SK-N-SH (cell line): ENCODE measurements around the gene ERCC8. TPM values are rescaled to one million over a fixed set of nuclear protein-coding genes. Genes with fewer than 3 reads are reported as not detected.

Source experiments
- CTCF ChIA-PET: fragments of 300-600, 350-600 bp; formaldehyde crosslinking; extraction: SDS; loops from one replicate; lab custom pipeline; 2021; lab: Yijun Ruan, JAX
- POLR2A ChIA-PET: fragments of 350-600 bp; sonication (Branson Sonifier 250); formaldehyde crosslinking; extraction: SDS; loops from one replicate; lab custom pipeline; 2020; ENCODE audit warnings: antibody characterized with exemption, inconsistent platforms; lab: Yijun Ruan, JAX
- DNase-seq: peaks from one replicate; pipeline ENCODE4 v3.0.0; 2012
- H2AFZ ChIP-seq: fragments of 200-600 bp; sonication (generic); 2 replicates; pipeline ENCODE4 v1.8.1; 2016; ENCODE audit warnings: antibody characterized with exemption, mild to moderate bottlenecking, low read depth
- H3F3A ChIP-seq: fragments of 200-600 bp; sonication (generic); replicated peaks from 2 replicates; pipeline ENCODE3; 2016; ENCODE audit warnings: antibody characterized with exemption, mild to moderate bottlenecking; ENCODE audit not compliant: insufficient read depth
- H3K27ac ChIP-seq, 2 experiments: fragments of 200-500 bp in 1 of 2; fragments of 200-600 bp in 1 of 2; sonication (Bioruptor generic) in 1 of 2; sonication (generic), shearing (Covaris generic) in 1 of 2; 2 replicates each; pipeline versions ENCODE4 v1.5.1 to v1.6.1; 2014 to 2016; ENCODE audit warnings: low read depth in 2 of 2, inconsistent platforms in 1 of 2, low read length in 1 of 2, mild to moderate bottlenecking in 1 of 2, mixed read lengths in 1 of 2
- H3K27me3 ChIP-seq: fragments of 200-600 bp; sonication (generic), shearing (Covaris generic); 2 replicates; pipeline ENCODE4 v1.6.1; 2016; ENCODE audit warnings: mixed run types; ENCODE audit not compliant: insufficient read depth
- H3K36me3 ChIP-seq, 2 experiments: fragments of 200-500 bp in 1 of 2; fragments of 200-600 bp in 1 of 2; sonication (Bioruptor generic) in 1 of 2; sonication (generic) in 1 of 2; replicated peaks in 1 of 2; 2 replicates each; pipeline versions ENCODE3 to v1.5.1; 2014 to 2016; ENCODE audit warnings: low read length in 1 of 2, mild to moderate bottlenecking in 1 of 2; ENCODE audit not compliant: insufficient read depth in 2 of 2, control insufficient read depth in 1 of 2
- H3K4me1 ChIP-seq, 2 experiments: fragments of 200-500 bp in 1 of 2; fragments of 200-600 bp in 1 of 2; sonication (Bioruptor generic) in 1 of 2; sonication (generic), shearing (Covaris generic) in 1 of 2; 2 replicates each; pipeline versions ENCODE4 v1.5.1 to v1.6.1; 2014 to 2016; ENCODE audit warnings: low read depth in 1 of 2, low read length in 1 of 2, mixed run types in 1 of 2; ENCODE audit not compliant: insufficient read depth in 2 of 2, control insufficient read depth in 1 of 2
- H3K4me2 ChIP-seq: fragments of 200-600 bp; sonication (generic), shearing (Covaris generic); 2 replicates; pipeline ENCODE4 v1.6.1; 2017; ENCODE audit warnings: mixed run types
- H3K4me3 ChIP-seq, 2 experiments: fragments of 200-500 bp in 1 of 2; fragments of 200-600 bp in 1 of 2; sonication (Bioruptor generic) in 1 of 2; sonication (generic), shearing (Covaris generic) in 1 of 2; 2 replicates each; pipeline versions ENCODE4 v1.5.1 to v1.8.1; 2014 to 2016; ENCODE audit warnings: low read depth in 2 of 2, inconsistent platforms in 1 of 2, low read length in 1 of 2, mild to moderate bottlenecking in 1 of 2, mixed read lengths in 1 of 2, moderate library complexity in 1 of 2
- H3K79me2 ChIP-seq: fragments of 200-600 bp; sonication (generic); 2 replicates; pipeline ENCODE4 v1.8.1; 2017; ENCODE audit warnings: mild to moderate bottlenecking; ENCODE audit not compliant: insufficient read depth
- H3K9ac ChIP-seq: fragments of 200-600 bp; sonication (generic); 2 replicates; pipeline ENCODE4 v1.6.1; 2017; ENCODE audit warnings: mixed run types
- H3K9me2 ChIP-seq: fragments of 200-600 bp; sonication (generic); 2 replicates; pipeline ENCODE4 v1.6.1; 2017; ENCODE audit warnings: mixed run types
- H3K9me3 ChIP-seq: fragments of 200-600 bp; sonication (generic); 2 replicates; pipeline ENCODE4 v1.6.1; 2017; ENCODE audit warnings: mixed run types, mild to moderate bottlenecking, moderate library complexity
- H4K20me1 ChIP-seq: fragments of 200-600 bp; sonication (generic); 2 replicates; pipeline ENCODE4 v1.6.1; 2017; ENCODE audit warnings: mild to moderate bottlenecking, mixed run types; ENCODE audit not compliant: insufficient read depth
- EZH2phosphoT487 ChIP-seq: fragments of 200-600 bp; sonication (generic); IDR thresholded peaks from 2 replicates; pipeline ENCODE4 v1.6.1; 2017; ENCODE audit warnings: low read depth, mixed run types, mild to moderate bottlenecking, antibody characterized with exemption, moderate library complexity, borderline replicate concordance
- FOSL2 ChIP-seq: IDR thresholded peaks from 2 replicates; pipeline ENCODE4 v1.4.0; 2012; ENCODE audit warnings: low read depth, mild to moderate bottlenecking, moderate library complexity, borderline replicate concordance
- FOXM1 ChIP-seq: IDR thresholded peaks from 2 replicates; pipeline ENCODE4 v1.4.0; 2012; ENCODE audit warnings: low read depth, mild to moderate bottlenecking
- GATA2 ChIP-seq: sonication (generic); formaldehyde crosslinking; IDR thresholded peaks from 2 replicates; pipeline ENCODE4 v1.5.0; 2020; ENCODE audit warnings: mild to moderate bottlenecking, missing genetic modification reagents
- JUND ChIP-seq: IDR thresholded peaks from 2 replicates; pipeline ENCODE4 v1.4.0; 2012
- MEF2A ChIP-seq: IDR thresholded peaks from 2 replicates; pipeline ENCODE4 v1.4.0; 2012; ENCODE audit warnings: low read depth, borderline replicate concordance
- MXI1 ChIP-seq: IDR thresholded peaks from 2 replicates; pipeline ENCODE4 v1.6.1; 2012; ENCODE audit warnings: mild to moderate bottlenecking, low read depth, low read length, improper control_type of control experiment
- NFIC ChIP-seq: IDR thresholded peaks from 2 replicates; pipeline ENCODE4 v1.4.0; 2012; ENCODE audit warnings: borderline replicate concordance
- POLR2AphosphoS5 ChIP-seq: IDR thresholded peaks from 2 replicates; pipeline ENCODE4 v1.6.1; 2012; ENCODE audit warnings: low read depth, low read length
- RAD21 ChIP-seq: IDR thresholded peaks from 2 replicates; pipeline ENCODE4 v1.6.1; 2012; ENCODE audit warnings: mild to moderate bottlenecking, low read length
- RCOR1 ChIP-seq: fragments of 150-350 bp; IDR thresholded peaks from 2 replicates; pipeline ENCODE4 v1.6.1; 2017; ENCODE audit warnings: antibody characterized with exemption, low read length
- SIN3A ChIP-seq: IDR thresholded peaks from 2 replicates; pipeline ENCODE4 v1.6.1; 2012; ENCODE audit warnings: low read depth, mild to moderate bottlenecking, low read length, moderate library complexity, borderline replicate concordance
- SMC3 ChIP-seq: IDR thresholded peaks from 2 replicates; pipeline ENCODE4 v1.6.1; 2012; ENCODE audit warnings: low read depth, low read length, improper control_type of control experiment
- TAF1 ChIP-seq: IDR thresholded peaks from 2 replicates; pipeline ENCODE4 v1.6.1; 2012; ENCODE audit warnings: low read depth, mild to moderate bottlenecking, low read length, moderate library complexity, borderline replicate concordance
- TCF12 ChIP-seq: IDR thresholded peaks from 2 replicates; pipeline ENCODE4 v1.4.0; 2012
- TEAD4 ChIP-seq: IDR thresholded peaks from 2 replicates; pipeline ENCODE4 v1.4.0; 2012; ENCODE audit warnings: mild to moderate bottlenecking, borderline replicate concordance; ENCODE audit not compliant: insufficient read depth
- YY1 ChIP-seq: IDR thresholded peaks from 2 replicates; pipeline ENCODE4 v1.4.0; 2012; ENCODE audit warnings: low read depth, mild to moderate bottlenecking
- ZBTB33 ChIP-seq: IDR thresholded peaks from 2 replicates; pipeline ENCODE4 v1.4.0; 2012; ENCODE audit warnings: low read depth, borderline replicate concordance
- WGBS: methylation state at CpG from one replicate; pipeline ENCODE4 v1.1.6; 2017; ENCODE audit warnings: low lambda C conversion rate; 5-methylcytosine and 5-hydroxymethylcytosine counted together
- polyA plus RNA-seq, 3 experiments: library from polyadenylated mRNA; depleted of rRNA; stranded (reverse); fragments of >200 nt; gene quantifications; 2 replicates each; pipeline ENCODE4 v1.2.3, GENCODE V29; 2012
- TF ChIP-seq, protein P1 (sequence below): IDR thresholded peaks from 2 replicates; pipeline ENCODE4; 2012
- TF ChIP-seq, protein P2 (sequence below): fragments of 150-350 bp; IDR thresholded peaks from 2 replicates; pipeline ENCODE4 v1.6.1; 2017; ENCODE audit warnings: antibody characterized with exemption, low read length, low read depth, borderline replicate concordance

The ERCC8 gene
- polyA plus RNA-seq, 1 of the 3 experiments (the other 2 are of a cell fraction) = 11.6 TPM

- no peak overlapping the region for H2AFZ ChIP-seq
- WGBS = 92% methylated on average over 2 of the region's 2 CpGs
- no peaks in the 10 kb centered on the region for H3F3A ChIP-seq
- no peaks in the 10 kb centered on the region for H4K20me1 ChIP-seq
- ChIA-PET CTCF (interaction anchor here (0.9 to 1.6 kb wide), 3 partner anchors 34 to 941 kb away, joined by 3 read pairs; no protein-coding TSS in a partner anchor), POLR2A (no interaction called here)
- no peaks in the 10 kb centered on the region for H3K27me3 ChIP-seq
- peaks cover 3% of the 10 kb centered on the region; the same call in 1 of the 2 replicates for H3K9me3 ChIP-seq
- no peaks in the 10 kb centered on the region for H3K36me3 ChIP-seq
- no peaks in the 10 kb centered on the region for H3K79me2 ChIP-seq
- no peak for DNase-seq
- TF ChIP-seq FOXM1 = no peak
- TF ChIP-seq POLR2AphosphoS5 = no peak
- TF ChIP-seq JUND = no peak
- TF ChIP-seq, protein P1, sequence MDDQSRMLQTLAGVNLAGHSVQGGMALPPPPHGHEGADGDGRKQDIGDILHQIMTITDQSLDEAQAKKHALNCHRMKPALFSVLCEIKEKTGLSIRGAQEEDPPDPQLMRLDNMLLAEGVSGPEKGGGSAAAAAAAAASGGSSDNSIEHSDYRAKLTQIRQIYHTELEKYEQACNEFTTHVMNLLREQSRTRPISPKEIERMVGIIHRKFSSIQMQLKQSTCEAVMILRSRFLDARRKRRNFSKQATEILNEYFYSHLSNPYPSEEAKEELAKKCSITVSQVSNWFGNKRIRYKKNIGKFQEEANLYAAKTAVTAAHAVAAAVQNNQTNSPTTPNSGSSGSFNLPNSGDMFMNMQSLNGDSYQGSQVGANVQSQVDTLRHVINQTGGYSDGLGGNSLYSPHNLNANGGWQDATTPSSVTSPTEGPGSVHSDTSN = no peak
- TF ChIP-seq GATA2 (CRISPR knock-in tag) = no peak
- no peak for TF ChIP-seq TEAD4
- no peak for TF ChIP-seq MXI1
- TF ChIP-seq, protein P2, sequence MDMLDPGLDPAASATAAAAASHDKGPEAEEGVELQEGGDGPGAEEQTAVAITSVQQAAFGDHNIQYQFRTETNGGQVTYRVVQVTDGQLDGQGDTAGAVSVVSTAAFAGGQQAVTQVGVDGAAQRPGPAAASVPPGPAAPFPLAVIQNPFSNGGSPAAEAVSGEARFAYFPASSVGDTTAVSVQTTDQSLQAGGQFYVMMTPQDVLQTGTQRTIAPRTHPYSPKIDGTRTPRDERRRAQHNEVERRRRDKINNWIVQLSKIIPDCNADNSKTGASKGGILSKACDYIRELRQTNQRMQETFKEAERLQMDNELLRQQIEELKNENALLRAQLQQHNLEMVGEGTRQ = no peak
- TF ChIP-seq SMC3 = no peak
- TF ChIP-seq ZBTB33 = no peak
- TF ChIP-seq RAD21 = no peak
- no peak for TF ChIP-seq RCOR1
- TF ChIP-seq TAF1 = no peak
- no peak for TF ChIP-seq SIN3A
- TF ChIP-seq EZH2phosphoT487 = no peak
- no peak for TF ChIP-seq TCF12
- no peak for TF ChIP-seq YY1
- no peak for TF ChIP-seq FOSL2
- TF ChIP-seq NFIC = no peak
- no peak for TF ChIP-seq MEF2A
- TF ChIP-seq, all 33 proteins: peak for 0
- H3K4me3 ChIP-seq = no peak overlapping the region
- H3K27ac ChIP-seq = no peak overlapping the region
- no peak overlapping the region for H3K4me2 ChIP-seq
- no peak overlapping the region for H3K9ac ChIP-seq
- H3K9me2 ChIP-seq = no peaks in the 10 kb centered on the region
- H3K4me1 ChIP-seq = peaks cover 0 to 7% of the 10 kb centered on the region in 2 experiments; a peak in 2 of 4 replicates
These were observed 48.6 kb upstream of the ERCC8 start for GRCh38 chr5:60993425-60993824.
